T-cell (primary cell): ENCODE results near the gene ETV6. TPM values are rescaled to one million over a fixed set of nuclear protein-coding genes. Genes with fewer than 3 reads are reported as not detected.

Experiments
- ATAC-seq, 4 experiments: fragments of 200-7000 bp in 3 of 4; fragments of 150-1000 bp in 1 of 4; cut with Tn5 transposase; replicated peaks in 1 of 4; 1 replicate in 3 of 4; 2 replicates in 1 of 4; pipeline ENCODE4 v1.10.0; 2021; ENCODE audit warnings: moderate library complexity in 3 of 4, mild to moderate bottlenecking in 2 of 4, moderate number of reproducible peaks in 1 of 4
- CTCF ChIA-PET, 2 donors: fragments of 300-600 bp; sonication (Branson Sonifier 250); formaldehyde crosslinking; loops; one replicate each; lab custom pipeline; 2022; ENCODE audit warnings: antibody characterized with exemption in 2 of 2; lab: Charles Lee
- POLR2A ChIA-PET, 2 donors: fragments of 300-600 bp; sonication (Branson Sonifier 250); formaldehyde crosslinking; loops; one replicate each; lab custom pipeline; 2022; ENCODE audit warnings: antibody characterized with exemption in 2 of 2; lab: Charles Lee
- DNase-seq, 35 experiments: peaks; one replicate each; pipeline versions ENCODE4 v3.0.0 to v3.0.0-alpha.2; 2013 to 2023
- H3K27ac ChIP-seq: one replicate; pipeline ENCODE4 v1.5.1; 2013; ENCODE audit warnings: low read length
- H3K27me3 ChIP-seq, 2 experiments: replicated peaks in 1 of 2; 1 replicate in 1 of 2; 2 replicates in 1 of 2; pipeline versions ENCODE4 v1.6.1 to v1.7.0; 2013; ENCODE audit warnings: low read length in 1 of 2, mixed read lengths in 1 of 2; ENCODE audit not compliant: control insufficient read depth in 2 of 2, insufficient read depth in 2 of 2; ENCODE audit errors: extremely low read depth in 1 of 2
- H3K36me3 ChIP-seq, 2 donors: 1 replicate in 1 of 2; 2 replicates in 1 of 2; pipeline versions ENCODE4 v1.6.1 to v1.7.0; 2013; ENCODE audit warnings: low read length in 1 of 2; ENCODE audit not compliant: control insufficient read depth in 2 of 2, insufficient read depth in 1 of 2; ENCODE audit errors: extremely low read depth in 1 of 2
- H3K4me1 ChIP-seq, 2 experiments: 1 replicate in 1 of 2; 2 replicates in 1 of 2; pipeline versions ENCODE4 v1.6.1 to v1.7.0; 2013; ENCODE audit warnings: low read length in 2 of 2, mixed read lengths in 1 of 2; ENCODE audit not compliant: insufficient read depth in 2 of 2, control insufficient read depth in 1 of 2; ENCODE audit errors: extremely low read depth in 1 of 2
- H3K4me3 ChIP-seq, 2 donors: 1 replicate in 1 of 2; 2 replicates in 1 of 2; pipeline versions ENCODE4 v1.5.1 to v1.7.0; 2013; ENCODE audit warnings: mild to moderate bottlenecking in 2 of 2, low read length in 1 of 2, moderate library complexity in 1 of 2; ENCODE audit not compliant: control insufficient read depth in 1 of 2; ENCODE audit errors: extremely low read depth in 1 of 2
- H3K9me3 ChIP-seq: 2 replicates; pipeline ENCODE4 v1.7.0; 2013
- H3K27ac Mint-ChIP-seq, 2 donors: one replicate each; pipeline ENCODE4 v1.8.0; 2020 to 2021; ENCODE audit warnings: mild to moderate bottlenecking in 2 of 2, mixed read lengths in 2 of 2
- H3K27me3 Mint-ChIP-seq, 2 donors: one replicate each; pipeline ENCODE4 v1.8.0; 2021 to 2022; ENCODE audit warnings: mixed read lengths in 2 of 2
- H3K36me3 Mint-ChIP-seq: one replicate; pipeline ENCODE4 v1.8.0; 2021; ENCODE audit warnings: mixed read lengths
- H3K4me1 Mint-ChIP-seq, 3 donors: one replicate each; pipeline ENCODE4 v1.8.0; 2020 to 2022; ENCODE audit warnings: mixed read lengths in 3 of 3, mild to moderate bottlenecking in 1 of 3
- H3K4me3 Mint-ChIP-seq, 3 donors: one replicate each; pipeline ENCODE4 v1.8.0; 2020 to 2022; ENCODE audit warnings: mild to moderate bottlenecking in 3 of 3, mixed read lengths in 3 of 3, moderate library complexity in 3 of 3
- H3K9me3 Mint-ChIP-seq, 3 donors: one replicate each; pipeline ENCODE4 v1.8.0; 2020 to 2022; ENCODE audit warnings: mixed read lengths in 3 of 3
- WGBS: methylation state at CpG from one replicate; pipeline ENCODE4 v1.1.5; 2013; ENCODE audit warnings: missing lambda C conversion rate; ENCODE audit not compliant: insufficient coverage; 5-methylcytosine and 5-hydroxymethylcytosine counted together
- total RNA-seq, 35 experiments: library from RNA in 6 of 35; stranded (reverse) in 6 of 35; fragments of 120-200 nt in 1 of 35; gene quantifications; one replicate each; pipeline versions ENCODE4 v1.2.1 to v1.2.4 and lab custom pipeline; 2013 to 2026

ETV6 gene
- total RNA-seq, 5 donors from 2014 or later (not counting 1 experiment from before 2014, with no cell fraction given) = 24.8 to 36.3 (median 31.3) TPM

DNA sequence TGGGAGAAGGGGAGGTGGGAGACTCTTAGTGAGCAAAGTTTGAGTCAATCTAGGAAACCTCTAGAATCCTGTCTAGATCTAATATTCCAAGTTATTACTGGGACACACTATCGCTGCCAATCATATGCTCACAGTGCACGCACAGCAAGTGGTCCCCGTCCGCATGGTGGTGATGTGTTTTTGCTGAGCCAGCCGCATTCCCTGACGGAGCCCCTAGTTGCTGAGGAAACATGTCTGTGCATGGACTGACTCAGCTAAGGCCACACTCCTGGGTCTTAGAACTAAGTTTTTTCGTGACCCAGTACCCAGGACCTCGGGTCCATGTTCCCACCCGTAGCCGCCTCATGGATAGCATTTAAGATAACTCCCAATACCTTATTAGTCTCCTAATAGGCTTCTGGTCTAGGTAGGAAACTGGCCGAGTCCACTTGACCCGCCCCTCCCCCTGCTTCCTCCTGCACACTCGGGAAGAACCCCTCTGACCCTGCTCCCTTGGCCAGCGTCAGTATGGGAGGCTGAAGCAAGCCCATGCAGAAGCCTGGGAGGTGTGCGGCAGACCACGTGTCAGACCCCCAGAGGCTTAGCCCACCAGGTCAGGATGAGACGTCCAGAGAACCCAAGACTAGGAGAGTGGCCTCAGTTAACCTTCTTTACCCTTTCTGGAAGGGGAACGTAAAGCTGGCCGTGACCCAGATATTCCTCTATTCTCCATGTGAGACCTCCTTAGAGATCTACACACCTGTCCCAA lies 200.5 kb downstream of the ETV6 start:
- ATAC-seq (no peak), DNase-seq (no peak)
- Mint-ChIP-seq H3K27ac (no peak overlapping the region), H3K4me1 (peaks cover 3 to 13% (median 6%) of the 10 kb centered on the region in 3 donors), H3K36me3 (peaks cover 60% of the 10 kb centered on the region), H3K27me3 (no peaks in the 10 kb centered on the region), H3K9me3 (no peaks in the 10 kb centered on the region), H3K4me3 (no peak overlapping the region)
- Histone ChIP-seq H3K4me1 (no peaks in the 10 kb centered on the region), H3K9me3 (no peaks in the 10 kb centered on the region), H3K27me3 (no peaks in the 10 kb centered on the region), H3K4me3 (no peak overlapping the region), H3K27ac (no peak overlapping the region), H3K36me3 (peaks cover 4 to 26% of the 10 kb centered on the region in 2 donors)
- ChIA-PET CTCF (interaction anchor here in 1 of 2 donors (0.6 kb wide), 1 partner anchor 187 kb away, joined by 3 read pairs; no protein-coding TSS in a partner anchor), POLR2A (no interaction called here)
- 97% methylated on average over 10 of the region's 19 CpGs for WGBS

GRCh38 chr12:11853126-11853525 lies 203.7 kb downstream of the ETV6 start:
- no CpG with 5 or more reads among the region's 12 CpGs for WGBS

DNA sequence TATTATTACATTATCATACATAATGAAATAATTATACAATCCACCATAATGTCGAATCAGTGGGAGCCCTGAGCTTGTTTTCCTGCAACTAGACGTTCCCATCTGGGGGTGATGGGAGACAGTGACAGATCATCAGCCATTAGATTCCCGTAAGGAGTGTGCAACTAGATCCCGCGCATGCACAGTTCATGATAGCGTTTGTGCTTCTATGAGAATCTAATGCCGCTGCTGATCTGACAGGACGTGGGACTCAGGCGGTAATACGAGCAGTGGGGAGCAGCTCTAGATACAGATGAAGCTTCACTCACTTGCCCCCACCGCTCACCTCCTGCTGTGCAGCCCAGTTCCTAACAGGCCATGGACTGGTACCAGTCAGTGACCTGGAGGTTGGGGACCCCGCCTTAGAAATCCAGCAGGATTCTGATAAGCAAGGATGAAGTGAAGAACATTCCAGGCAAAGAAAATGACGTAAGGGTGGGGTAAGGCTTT lies 204.6 kb downstream of the ETV6 start:
- H3K27ac Mint-ChIP-seq = no peak overlapping the region
- no peaks in the 10 kb centered on the region for H3K9me3 ChIP-seq
- ATAC-seq = no peak
- H3K4me3 ChIP-seq = no peak overlapping the region
- H3K4me1 ChIP-seq = peaks cover 5 to 6% of the 10 kb centered on the region in 2 experiments
- POLR2A ChIA-PET = no interaction called here
- no peaks in the 10 kb centered on the region for H3K9me3 Mint-ChIP-seq
- no peak overlapping the region for H3K27ac ChIP-seq
- H3K36me3 Mint-ChIP-seq = peaks cover 58% of the 10 kb centered on the region
- H3K27me3 ChIP-seq = no peaks in the 10 kb centered on the region
- H3K36me3 ChIP-seq = peaks cover 4 to 32% of the 10 kb centered on the region in 2 donors
- no peak for DNase-seq
- no peak overlapping the region for H3K4me3 Mint-ChIP-seq
- no peaks in the 10 kb centered on the region for H3K27me3 Mint-ChIP-seq
- 96% methylated on average over 8 of the region's 13 CpGs for WGBS
- peaks cover 12 to 21% (median 15%) of the 10 kb centered on the region in 3 donors for H3K4me1 Mint-ChIP-seq
- CTCF ChIA-PET = no interaction called here

More at GRCh38 chr12:11853126-11853525, 203.7 kb downstream of the ETV6 start:
- no peak overlapping the region for H3K27ac Mint-ChIP-seq
- H3K4me1 ChIP-seq = peaks cover 5 to 6% of the 10 kb centered on the region in 2 experiments
- DNase-seq = no peak
- H3K4me3 ChIP-seq = no peak overlapping the region
- H3K4me1 Mint-ChIP-seq = peaks cover 11 to 21% (median 15%) of the 10 kb centered on the region in 3 donors
- H3K36me3 ChIP-seq = peaks cover 4 to 35% of the 10 kb centered on the region in 2 donors
- no peaks in the 10 kb centered on the region for H3K9me3 Mint-ChIP-seq
- no peaks in the 10 kb centered on the region for H3K9me3 ChIP-seq
- no peaks in the 10 kb centered on the region for H3K27me3 Mint-ChIP-seq
- no peak overlapping the region for H3K4me3 Mint-ChIP-seq
- H3K36me3 Mint-ChIP-seq = peaks cover 57% of the 10 kb centered on the region
- no peaks in the 10 kb centered on the region for H3K27me3 ChIP-seq
- POLR2A ChIA-PET = no interaction called here
- no peak overlapping the region for H3K27ac ChIP-seq
- CTCF ChIA-PET = interaction anchor here in 1 of 2 donors (0.5 kb wide), 1 partner anchor 181 kb away, joined by 3 read pairs; no protein-coding TSS in a partner anchor
- ATAC-seq = no peak

- no peaks in the 10 kb centered on the region for H3K9me3 Mint-ChIP-seq
- H3K4me3 Mint-ChIP-seq = peak overlapping the region in 1 of 3 donors; percentile 3
- peaks cover 19 to 23% (median 21%) of the 10 kb centered on the region in 3 donors for H3K4me1 Mint-ChIP-seq
- no peaks in the 10 kb centered on the region for H3K27me3 ChIP-seq
- H3K27ac ChIP-seq = no peak overlapping the region
- H3K9me3 ChIP-seq = no peaks in the 10 kb centered on the region
- no peak overlapping the region for H3K4me3 ChIP-seq
- H3K4me1 ChIP-seq = peaks cover 5 to 6% of the 10 kb centered on the region in 2 experiments
- H3K27me3 Mint-ChIP-seq = no peaks in the 10 kb centered on the region
- CTCF ChIA-PET = no interaction called here
- DNase-seq (no peak), ATAC-seq (no peak)
- peaks cover 73% of the 10 kb centered on the region for H3K36me3 Mint-ChIP-seq
- WGBS = 100% methylated on average over 4 of the region's 4 CpGs
- peaks cover 0 to 30% of the 10 kb centered on the region in 2 donors for H3K36me3 ChIP-seq
- POLR2A ChIA-PET = interaction anchor here in 1 of 2 donors (0.6 kb wide), 2 partner anchors 10 to 118 kb away, joined by 3 to 4 read pairs; no protein-coding TSS in a partner anchor
- peak overlapping the region in 1 of 2 donors; percentile 2 for H3K27ac Mint-ChIP-seq
These were observed 206.5 kb downstream of the ETV6 start for GRCh38 chr12:11855983-11856374.

GRCh38 chr12:11856971-11857370 lies 207.5 kb downstream of the ETV6 start:
- ChIA-PET POLR2A (interaction anchor here in 1 of 2 donors (0.5 kb wide), 1 partner anchor 1009 kb away, joined by 3 read pairs; no protein-coding TSS in a partner anchor), CTCF (no interaction called here)
- Mint-ChIP-seq H3K4me3 (no peak overlapping the region), H3K27me3 (no peaks in the 10 kb centered on the region), H3K27ac (no peak overlapping the region), H3K9me3 (no peaks in the 10 kb centered on the region), H3K4me1 (peaks cover 24 to 26% (median 25%) of the 10 kb centered on the region in 3 donors), H3K36me3 (peaks cover 77% of the 10 kb centered on the region)
- H3K4me3 ChIP-seq = no peak overlapping the region
- H3K27ac ChIP-seq = no peak overlapping the region
- H3K4me1 ChIP-seq = peaks cover 5 to 6% of the 10 kb centered on the region in 2 experiments
- no peaks in the 10 kb centered on the region for H3K9me3 ChIP-seq
- DNase-seq (no peak), ATAC-seq (no peak)
- no peaks in the 10 kb centered on the region for H3K27me3 ChIP-seq
- H3K36me3 ChIP-seq = peaks cover 0 to 33% of the 10 kb centered on the region in 2 donors
- 100% methylated on average over 4 of the region's 7 CpGs for WGBS

DNA sequence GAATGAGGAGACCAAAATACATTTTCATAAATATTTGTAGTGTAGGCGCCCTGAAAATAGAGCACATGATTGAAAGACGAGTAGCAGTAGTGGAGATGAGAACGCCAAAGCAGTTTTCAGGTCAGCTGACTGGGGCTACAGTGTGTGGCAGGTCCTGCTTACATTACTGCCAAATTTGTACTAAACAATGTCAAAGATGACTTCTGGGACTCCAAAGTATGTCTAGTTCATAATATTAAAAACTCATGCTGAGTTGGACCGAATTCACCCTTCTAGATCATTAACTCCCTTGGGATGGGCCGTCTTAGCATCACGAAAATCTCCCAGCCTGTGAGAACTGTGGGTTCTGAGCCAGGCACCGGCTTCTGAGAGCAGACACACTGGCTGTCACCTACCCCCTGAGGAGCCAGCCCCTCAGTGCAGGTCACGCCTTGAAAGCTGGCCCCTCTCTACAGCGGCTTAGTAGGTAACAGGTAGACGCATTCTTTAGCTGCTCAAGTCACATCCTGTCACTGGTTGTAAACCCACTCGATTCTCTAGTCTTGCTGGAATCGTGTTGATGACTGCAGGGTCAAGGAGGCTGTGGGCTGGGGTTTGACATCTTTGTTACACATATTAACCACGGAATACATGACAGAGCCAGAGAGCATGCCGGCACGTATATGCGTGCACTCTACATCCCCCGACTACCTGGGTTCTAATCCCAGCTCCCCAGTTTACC lies 210.4 kb downstream of the ETV6 start:
- Histone ChIP-seq H3K4me1 (peaks cover 5 to 6% of the 10 kb centered on the region in 2 experiments), H3K4me3 (no peak overlapping the region), H3K27me3 (no peaks in the 10 kb centered on the region), H3K9me3 (no peaks in the 10 kb centered on the region), H3K27ac (no peak overlapping the region), H3K36me3 (peaks cover 0 to 25% of the 10 kb centered on the region in 2 donors)
- Mint-ChIP-seq H3K36me3 (peaks cover 82% of the 10 kb centered on the region), H3K9me3 (no peaks in the 10 kb centered on the region), H3K27ac (peak overlapping the region; percentile 15 to 24), H3K4me3 (no peak overlapping the region), H3K4me1 (peaks cover 22 to 30% (median 24%) of the 10 kb centered on the region in 3 donors), H3K27me3 (no peaks in the 10 kb centered on the region)
- 84% methylated on average over 13 of the region's 17 CpGs for WGBS
- CTCF ChIA-PET = no interaction called here
- ATAC-seq (no peak), DNase-seq (no peak)
- POLR2A ChIA-PET = no interaction called here
